ENCODE data around the gene STAC3. TPM values are rescaled to one million over a fixed set of nuclear protein-coding genes. Genes with fewer than 3 reads are reported as not detected.
A peak's percentile ranks its signal among the peaks of the same experiment; 100 is the strongest.

STAC3 gene
- total RNA-seq, 1 experiment from 2014 or later: 1,339 TPM

- Histone ChIP-seq H3K4me3 (peak overlapping the region; percentile 67), H3K4me1 (peaks cover 23% of the 10 kb centered on the region), H3K9me3 (replicated peaks) (no peaks in the 10 kb centered on the region), H3K27me3 (no peaks in the 10 kb centered on the region), H3K36me3 (peaks cover 36% of the 10 kb centered on the region), H3K27ac (no peak overlapping the region; the same call in 1 of the 2 replicates)
- DNase-seq: peak in 1 of 2 experiments; percentile 86
These were observed 8.7 kb downstream of the STAC3 start for GRCh38 chr12:57242329-57242690.

- no peaks in the 10 kb centered on the region for H3K27me3 ChIP-seq
- peaks cover 31% of the 10 kb centered on the region for H3K36me3 ChIP-seq
- peak; percentile 96 for DNase-seq
- H3K4me3 ChIP-seq: peak overlapping the region; percentile 67
- peaks cover 23% of the 10 kb centered on the region for H3K4me1 ChIP-seq
- H3K27ac ChIP-seq: peak overlapping the region; percentile 71
- no peaks in the 10 kb centered on the region for H3K9me3 ChIP-seq (replicated peaks)
These were observed 9.3 kb downstream of the STAC3 start for GRCh38 chr12:57241402-57242310.

GRCh38 chr12:57240926-57241401 lies 10.0 kb downstream of the STAC3 start:
- Histone ChIP-seq H3K27ac (peak overlapping the region; percentile 71), H3K4me3 (peak overlapping the region; percentile 67), H3K27me3 (no peaks in the 10 kb centered on the region), H3K9me3 (replicated peaks) (no peaks in the 10 kb centered on the region), H3K4me1 (peaks cover 23% of the 10 kb centered on the region), H3K36me3 (peaks cover 26% of the 10 kb centered on the region)
- DNase-seq: peak; percentile 100

DNA sequence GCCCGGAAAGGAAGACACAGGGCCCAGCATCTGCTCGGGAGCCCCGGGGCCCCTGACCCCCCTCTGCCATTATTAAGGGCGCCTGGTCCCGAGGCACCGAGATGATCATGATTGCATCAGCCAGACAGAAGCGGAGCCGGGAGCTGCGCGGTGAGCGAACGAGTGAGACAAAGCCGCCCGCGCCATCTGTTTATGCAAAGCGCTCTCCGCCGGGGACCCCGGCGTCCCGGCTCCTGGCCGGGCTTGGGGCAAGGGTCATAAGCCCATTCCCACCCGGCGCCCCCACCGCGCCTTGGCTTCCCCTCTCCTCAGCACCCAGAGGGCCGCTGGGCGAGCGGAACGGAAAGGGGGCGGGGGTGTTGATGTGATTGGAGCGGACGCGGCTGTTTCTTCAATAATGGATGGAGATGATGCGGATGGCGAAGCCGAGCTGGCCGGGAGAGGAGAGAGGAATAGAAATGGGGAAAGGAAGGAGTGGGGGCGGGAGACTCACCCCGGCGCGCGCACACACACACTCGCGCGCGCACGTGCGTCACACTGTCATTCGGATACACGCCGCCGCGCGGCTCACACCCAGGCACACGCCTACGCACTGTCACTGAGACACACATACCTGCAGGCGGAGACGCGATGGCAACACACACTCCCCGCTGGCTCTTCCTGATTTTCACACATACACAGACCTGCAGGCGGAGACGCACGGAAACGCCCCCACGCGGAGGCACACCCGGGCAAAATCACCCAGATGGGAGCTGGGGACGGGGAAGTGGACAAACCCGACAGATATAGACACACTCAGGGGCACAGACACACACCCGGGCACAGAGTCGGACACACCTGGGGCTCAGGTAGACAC lies 10.7 kb downstream of the STAC3 start:
- H3K9me3 ChIP-seq (replicated peaks): no peaks in the 10 kb centered on the region
- no peaks in the 10 kb centered on the region for H3K27me3 ChIP-seq
- H3K27ac ChIP-seq: peak overlapping the region; percentile 71

GRCh38 chr12:57239587-57240065 lies 11.4 kb downstream of the STAC3 start:
- no peak for DNase-seq
- H3K27me3 ChIP-seq: no peaks in the 10 kb centered on the region

More for the DNA sequence above, 10.7 kb downstream of the STAC3 start:
- Histone ChIP-seq H3K36me3 (peaks cover 27% of the 10 kb centered on the region), H3K4me3 (peak overlapping the region; percentile 67), H3K4me1 (peaks cover 23% of the 10 kb centered on the region)
- peak; percentile 100 for DNase-seq

DNA sequence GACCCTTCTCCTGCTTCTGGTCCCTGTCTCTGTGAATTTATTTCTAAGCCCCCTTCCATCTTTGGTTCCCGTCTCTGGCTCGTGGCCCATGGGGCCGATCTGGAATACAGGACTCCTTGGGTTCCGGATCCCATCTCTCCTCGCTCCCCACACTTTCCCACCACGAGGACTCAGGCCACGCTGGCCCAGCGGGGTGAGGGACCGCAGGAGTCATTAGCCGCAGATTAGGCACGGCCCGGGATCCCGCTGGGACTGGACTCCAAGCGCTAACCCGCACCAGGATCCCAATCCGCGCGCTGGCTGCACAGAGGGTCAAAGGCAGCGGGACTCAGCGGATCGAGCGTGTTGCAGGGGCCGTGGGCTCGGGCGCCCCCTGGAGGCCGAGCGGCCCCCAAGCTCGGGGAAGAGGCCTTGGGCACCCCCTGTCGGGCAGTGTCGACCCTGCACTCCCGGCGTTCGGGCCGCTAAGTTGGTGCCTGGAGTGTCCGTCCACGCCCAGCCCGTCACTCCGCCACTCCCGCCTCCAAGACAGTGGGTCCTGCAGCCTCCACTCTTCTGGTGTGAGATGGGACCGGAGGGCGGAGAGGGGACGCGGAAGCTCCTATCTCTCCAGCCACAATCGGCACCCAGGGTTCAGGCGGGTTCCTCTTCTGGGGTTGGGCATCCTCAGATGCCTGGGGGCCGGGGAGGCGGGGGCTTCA lies 12.0 kb downstream of the STAC3 start:
- peak overlapping the region; percentile 71 for H3K27ac ChIP-seq
- no peaks in the 10 kb centered on the region for H3K9me3 ChIP-seq (replicated peaks)
- H3K4me1 ChIP-seq: peaks cover 23% of the 10 kb centered on the region
- H3K27me3 ChIP-seq: no peaks in the 10 kb centered on the region
- peaks cover 25% of the 10 kb centered on the region for H3K36me3 ChIP-seq
- H3K4me3 ChIP-seq: peak overlapping the region; percentile 67
- peak; percentile 100 for DNase-seq

More at GRCh38 chr12:57239587-57240065, 11.4 kb downstream of the STAC3 start:
- no peaks in the 10 kb centered on the region for H3K9me3 ChIP-seq (replicated peaks)
- H3K4me1 ChIP-seq: peaks cover 23% of the 10 kb centered on the region
- peaks cover 25% of the 10 kb centered on the region for H3K36me3 ChIP-seq
- H3K27ac ChIP-seq: peak overlapping the region; percentile 71
- peak overlapping the region; percentile 67 for H3K4me3 ChIP-seq

- H3K4me1 ChIP-seq: peaks cover 23% of the 10 kb centered on the region
- no peaks in the 10 kb centered on the region for H3K27me3 ChIP-seq
- peaks cover 27% of the 10 kb centered on the region for H3K36me3 ChIP-seq
- peak overlapping the region; percentile 67 for H3K4me3 ChIP-seq
- H3K27ac ChIP-seq: peak overlapping the region; percentile 1; the same call in 1 of the 2 replicates
- DNase-seq: peak; percentile 72 to 78
- H3K9me3 ChIP-seq (replicated peaks): no peaks in the 10 kb centered on the region
These were observed 12.8 kb downstream of the STAC3 start for GRCh38 chr12:57237932-57238853.

GRCh38 chr12:57237596-57237931 lies 13.4 kb downstream of the STAC3 start:
- H3K4me1 ChIP-seq: peaks cover 21% of the 10 kb centered on the region
- no peaks in the 10 kb centered on the region for H3K9me3 ChIP-seq (replicated peaks)
- H3K27me3 ChIP-seq: no peaks in the 10 kb centered on the region
- no peak overlapping the region for H3K4me3 ChIP-seq
- peaks cover 33% of the 10 kb centered on the region for H3K36me3 ChIP-seq
- no peak for DNase-seq
- no peak overlapping the region for H3K27ac ChIP-seq

DNA sequence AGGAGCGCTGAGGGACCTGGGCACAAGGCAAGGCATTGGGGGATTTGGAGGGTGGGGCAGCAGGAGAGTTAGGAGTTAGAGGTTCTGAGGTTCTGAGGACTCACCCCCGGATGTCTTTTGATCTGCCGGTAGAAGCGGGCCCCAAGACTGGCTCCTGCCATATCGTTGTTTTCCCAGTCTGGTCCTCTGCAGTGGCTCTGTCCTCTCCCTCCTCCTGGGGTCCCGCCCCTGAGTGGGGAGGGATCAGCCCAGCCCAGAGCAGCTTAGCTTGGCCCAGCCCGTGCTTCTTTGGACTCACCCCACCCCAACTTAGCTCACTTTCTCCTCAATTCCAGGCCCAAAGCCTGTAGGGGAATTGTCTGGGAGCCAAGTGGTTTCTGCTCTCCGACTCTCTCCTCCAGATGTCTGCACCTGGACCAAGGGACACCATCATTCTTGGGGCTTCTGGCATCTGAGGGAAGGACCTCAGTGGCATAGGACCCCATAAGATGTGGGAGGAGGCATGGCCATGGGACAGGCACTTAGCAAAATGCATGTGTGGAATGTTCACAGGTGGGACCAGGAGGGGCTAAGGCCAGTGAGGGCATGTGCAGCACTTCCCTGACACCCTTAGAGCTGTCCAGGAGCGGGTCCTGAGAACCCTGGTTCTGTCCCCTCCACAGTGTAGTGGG lies 13.9 kb downstream of the STAC3 start:
- H3K9me3 ChIP-seq (replicated peaks): no peaks in the 10 kb centered on the region
- no peak overlapping the region for H3K4me3 ChIP-seq
- H3K27me3 ChIP-seq: no peaks in the 10 kb centered on the region
- peaks cover 16% of the 10 kb centered on the region for H3K4me1 ChIP-seq
- DNase-seq: peak; percentile 72 to 77
- peaks cover 38% of the 10 kb centered on the region for H3K36me3 ChIP-seq
- H3K27ac ChIP-seq: no peak overlapping the region

DNA sequence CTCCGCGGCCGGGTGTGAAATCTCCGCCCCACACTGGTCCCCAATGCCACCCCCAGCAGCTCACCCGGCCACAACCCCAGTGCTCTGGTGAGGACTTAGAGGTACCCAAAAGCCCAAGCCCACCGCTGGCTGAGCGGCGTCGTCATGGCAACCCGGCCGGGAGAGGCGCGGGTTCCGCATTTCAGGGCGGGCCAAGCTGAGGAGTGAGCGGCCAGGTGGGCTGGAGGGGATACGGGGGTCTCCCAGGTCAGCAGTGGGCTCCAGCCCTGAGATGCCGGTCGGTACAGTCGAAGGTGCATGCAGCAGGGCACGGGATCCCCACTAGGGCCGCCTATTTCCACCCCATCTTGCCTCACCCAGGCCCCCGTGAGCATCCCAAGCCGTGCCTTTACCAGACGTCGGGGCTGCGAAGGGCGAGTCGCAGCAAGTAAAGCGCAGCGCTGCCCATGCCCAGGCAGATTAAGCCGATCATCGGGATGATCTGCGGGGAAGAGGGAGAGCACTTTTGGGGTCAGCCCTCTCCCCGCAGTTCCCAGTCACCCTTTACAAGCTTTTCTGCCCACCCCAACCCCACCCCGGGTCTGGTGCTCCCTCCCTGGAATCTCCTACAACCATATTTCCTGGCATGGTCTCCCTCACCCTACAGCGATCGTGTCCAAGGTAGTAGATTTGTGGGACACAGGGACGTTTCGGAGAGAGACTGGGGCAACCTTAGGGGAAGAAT lies 14.6 kb downstream of the STAC3 start:
- DNase-seq: peak in 1 of 2 experiments; percentile 75
- Histone ChIP-seq H3K36me3 (peaks cover 45% of the 10 kb centered on the region), H3K27ac (no peak overlapping the region), H3K9me3 (replicated peaks) (no peaks in the 10 kb centered on the region), H3K4me1 (peaks cover 9% of the 10 kb centered on the region; the same call in 1 of the 2 replicates), H3K4me3 (no peak overlapping the region), H3K27me3 (no peaks in the 10 kb centered on the region)

DNA sequence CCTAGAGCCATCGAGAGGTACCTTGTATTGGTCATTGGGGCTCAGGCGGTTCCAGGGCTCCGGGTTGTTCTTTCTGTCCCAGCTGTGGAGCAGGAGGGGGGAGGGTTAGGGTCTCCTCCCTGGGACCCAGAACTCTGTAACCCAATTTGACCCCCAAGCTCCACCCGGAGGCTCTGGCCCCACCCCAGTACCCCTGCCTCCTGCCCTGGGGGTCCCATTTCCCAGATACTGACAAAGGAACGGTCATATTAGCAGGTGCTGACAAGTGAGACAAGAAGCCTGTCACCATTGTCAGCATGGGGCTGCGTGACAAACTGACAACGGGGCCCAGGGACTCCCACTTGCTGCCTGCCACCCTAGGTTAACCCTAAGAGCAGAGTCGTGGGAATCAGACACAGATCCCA lies 15.3 kb downstream of the STAC3 start:
- DNase-seq: peak in 1 of 2 experiments; percentile 65
- H3K4me1 ChIP-seq: peaks cover 10% of the 10 kb centered on the region
- no peaks in the 10 kb centered on the region for H3K27me3 ChIP-seq
- H3K9me3 ChIP-seq (replicated peaks): no peaks in the 10 kb centered on the region
- H3K27ac ChIP-seq: no peak overlapping the region
- no peak overlapping the region for H3K4me3 ChIP-seq
- H3K36me3 ChIP-seq: peaks cover 52% of the 10 kb centered on the region

DNA sequence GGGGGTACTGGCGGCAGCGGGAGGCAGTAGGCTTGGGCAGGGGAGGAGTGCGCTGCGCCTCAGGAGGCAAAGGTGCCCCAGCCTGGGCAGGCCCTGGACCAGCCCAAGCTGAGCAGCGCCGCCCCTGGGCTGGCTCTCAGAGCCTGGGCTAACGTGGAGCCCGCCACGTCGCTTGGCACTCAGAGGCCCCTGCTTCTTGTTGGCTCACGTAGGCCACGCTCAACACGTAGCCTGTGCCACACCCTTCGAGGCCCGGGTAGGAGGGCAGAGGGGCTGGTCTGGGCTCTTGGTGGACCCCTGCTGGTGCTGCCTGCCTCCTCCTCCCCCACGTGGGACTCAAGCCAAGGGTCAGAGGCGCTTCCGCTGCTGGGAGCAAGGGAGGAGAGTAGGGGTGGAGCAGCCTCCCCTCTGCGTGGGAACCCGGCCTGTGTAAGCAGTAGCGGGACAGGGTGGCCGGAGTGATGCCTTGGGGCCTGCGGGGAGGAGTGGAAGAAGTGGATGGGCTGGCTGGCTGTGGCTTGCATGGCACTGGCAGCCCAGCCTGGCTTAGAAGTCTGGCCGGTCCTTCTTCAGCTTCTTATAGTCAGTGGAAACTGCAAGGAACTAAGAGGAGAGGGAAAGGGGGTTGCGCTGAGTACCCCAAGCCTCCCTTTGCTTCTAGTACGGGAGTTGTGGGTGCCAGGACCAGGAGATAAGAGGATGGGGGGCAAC lies 15.8 kb downstream of the STAC3 start:
- DNase-seq: peak; percentile 77 to 80
- no peak overlapping the region for H3K4me3 ChIP-seq
- H3K36me3 ChIP-seq: peaks cover 53% of the 10 kb centered on the region
- no peaks in the 10 kb centered on the region for H3K27me3 ChIP-seq
- H3K4me1 ChIP-seq: peaks cover 11% of the 10 kb centered on the region
- H3K27ac ChIP-seq: no peak overlapping the region
- H3K9me3 ChIP-seq (replicated peaks): no peaks in the 10 kb centered on the region

Data from SJCRH30 (cell line).